22Rv1 (cell line): ENCODE results near the gene SMARCA4.
A peak's percentile ranks its signal among the peaks of the same experiment; 100 is the strongest.

Experiments
- H3K27ac ChIP-seq: fragments of 450-650 bp; 2 replicates; pipeline ENCODE4 v1.5.1; 2017
- ZFX ChIP-seq: fragments of 450-650 bp; IDR thresholded peaks from 2 replicates; pipeline ENCODE4 v1.6.1; 2017; ENCODE audit warnings: antibody characterized with exemption, borderline replicate concordance
- TF ChIP-seq, protein P1 (sequence below): fragments of 450-650 bp; IDR thresholded peaks from 2 replicates; pipeline ENCODE4 v1.5.1; 2017; ENCODE audit warnings: mild to moderate bottlenecking

SMARCA4 gene

GRCh38 chr19:11091703-11092153 is 130.9 kb downstream of the SMARCA4 start:
- peak overlapping the region; percentile 97 for H3K27ac ChIP-seq
- TF ChIP-seq, protein P1, sequence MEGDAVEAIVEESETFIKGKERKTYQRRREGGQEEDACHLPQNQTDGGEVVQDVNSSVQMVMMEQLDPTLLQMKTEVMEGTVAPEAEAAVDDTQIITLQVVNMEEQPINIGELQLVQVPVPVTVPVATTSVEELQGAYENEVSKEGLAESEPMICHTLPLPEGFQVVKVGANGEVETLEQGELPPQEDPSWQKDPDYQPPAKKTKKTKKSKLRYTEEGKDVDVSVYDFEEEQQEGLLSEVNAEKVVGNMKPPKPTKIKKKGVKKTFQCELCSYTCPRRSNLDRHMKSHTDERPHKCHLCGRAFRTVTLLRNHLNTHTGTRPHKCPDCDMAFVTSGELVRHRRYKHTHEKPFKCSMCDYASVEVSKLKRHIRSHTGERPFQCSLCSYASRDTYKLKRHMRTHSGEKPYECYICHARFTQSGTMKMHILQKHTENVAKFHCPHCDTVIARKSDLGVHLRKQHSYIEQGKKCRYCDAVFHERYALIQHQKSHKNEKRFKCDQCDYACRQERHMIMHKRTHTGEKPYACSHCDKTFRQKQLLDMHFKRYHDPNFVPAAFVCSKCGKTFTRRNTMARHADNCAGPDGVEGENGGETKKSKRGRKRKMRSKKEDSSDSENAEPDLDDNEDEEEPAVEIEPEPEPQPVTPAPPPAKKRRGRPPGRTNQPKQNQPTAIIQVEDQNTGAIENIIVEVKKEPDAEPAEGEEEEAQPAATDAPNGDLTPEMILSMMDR = no peak
- no peak for TF ChIP-seq ZFX

DNA sequence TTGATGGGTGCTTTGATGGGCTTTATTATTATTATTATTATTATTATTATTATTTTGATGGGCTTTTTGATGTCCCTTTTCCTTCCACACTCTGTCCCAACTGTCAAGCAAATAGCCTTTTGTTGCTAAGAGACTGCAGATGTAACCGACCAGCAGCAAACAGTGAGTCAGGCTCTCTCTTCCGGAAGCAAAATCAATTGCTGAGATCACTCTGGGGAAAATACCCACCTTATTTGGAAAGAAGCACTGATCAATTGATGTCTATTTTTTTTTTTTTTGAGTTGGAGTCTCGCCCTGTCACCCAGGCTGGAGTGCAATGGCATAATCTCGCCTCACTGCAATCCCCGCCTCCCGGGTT is 131.3 kb downstream of the SMARCA4 start:
- H3K27ac ChIP-seq = peak overlapping the region; percentile 97
- TF ChIP-seq ZFX = no peak
- TF ChIP-seq, protein P1 = no peak

- H3K27ac ChIP-seq = peak overlapping the region; percentile 97; the same call in 1 of the 2 replicates
Observed at GRCh38 chr19:11093689-11094238, 132.9 kb downstream of the SMARCA4 start.

DNA sequence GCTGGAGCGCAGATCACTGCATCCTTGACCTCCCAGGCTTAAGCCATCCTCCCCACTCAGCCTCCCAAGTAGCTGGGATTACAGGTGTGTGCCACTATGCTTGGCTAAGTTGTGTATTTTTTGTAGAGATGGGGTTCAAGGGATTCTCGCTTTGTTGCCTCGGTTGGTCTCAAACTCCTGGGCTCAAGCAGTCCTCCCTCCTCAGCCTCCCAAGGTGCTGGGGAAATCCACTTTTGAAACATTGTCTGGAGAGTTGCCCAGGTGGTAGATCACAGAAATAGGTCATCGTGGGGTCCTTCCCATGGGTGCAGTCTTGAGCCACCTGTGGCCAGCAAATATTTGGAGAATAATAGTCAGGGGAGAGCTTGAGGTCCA is 133.7 kb downstream of the SMARCA4 start:
- peak overlapping the region; percentile 40 for H3K27ac ChIP-seq
- TF ChIP-seq, protein P1 = no peak
- no peak for TF ChIP-seq ZFX

More at GRCh38 chr19:11093689-11094238, 132.9 kb downstream of the SMARCA4 start:
- TF ChIP-seq, protein P1 = no peak
- no peak for TF ChIP-seq ZFX

DNA sequence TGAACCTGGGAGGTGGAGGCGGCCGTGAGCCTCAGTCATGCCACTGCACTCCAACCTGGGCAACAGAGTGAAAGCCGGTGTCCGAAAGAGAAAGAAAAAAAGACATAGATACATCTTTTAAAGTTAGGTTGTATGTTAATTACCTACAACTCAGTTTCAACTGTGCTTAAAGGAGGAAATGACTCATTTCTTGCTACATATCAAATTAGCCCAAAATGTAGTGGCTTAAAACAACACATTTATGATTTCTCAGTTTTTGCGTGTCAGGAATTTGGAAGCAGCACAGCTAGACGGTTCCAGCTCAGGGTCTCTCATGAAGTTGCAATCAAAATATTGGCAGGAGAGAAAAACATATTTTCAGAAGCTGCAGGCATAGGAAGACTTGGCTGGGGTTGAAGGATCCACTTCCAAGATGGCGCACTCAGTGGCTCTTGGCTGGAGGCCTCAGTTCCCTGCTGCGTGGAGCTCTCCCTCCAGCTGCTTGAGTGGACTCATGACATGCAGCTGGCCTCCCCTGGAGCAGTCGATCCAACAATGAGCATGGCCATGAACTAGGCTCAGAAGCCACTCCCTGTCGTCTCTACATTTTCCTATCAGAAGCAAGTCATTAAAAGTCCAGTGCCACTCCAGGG is 135.5 kb downstream of the SMARCA4 start:
- TF ChIP-seq ZFX = no peak
- TF ChIP-seq, protein P1 = no peak
- peak overlapping the region; percentile 40; the same call in 1 of the 2 replicates for H3K27ac ChIP-seq

DNA sequence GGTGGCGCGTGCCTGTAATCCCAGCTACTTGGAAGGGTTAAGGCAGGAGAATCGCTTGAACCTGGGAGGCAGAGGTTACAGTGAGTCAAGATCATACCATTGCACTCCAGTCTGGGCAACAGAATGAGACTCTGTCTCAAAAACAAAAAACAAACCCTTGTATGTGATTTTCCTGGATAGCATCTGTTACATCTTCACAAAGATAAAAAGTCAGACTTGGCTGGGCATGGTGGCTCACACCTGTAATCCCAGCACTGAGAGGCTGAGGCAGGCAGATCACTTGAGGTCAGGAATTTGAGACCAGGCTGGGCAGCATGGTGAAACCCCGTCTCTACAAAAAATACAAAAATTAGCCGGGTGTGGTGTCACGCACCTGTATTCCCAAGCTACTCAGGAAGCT is 136.5 kb downstream of the SMARCA4 start:
- 0 out of 2 replicates have a peak overlapping the region, but pooled peaks have one; percentile 9 for H3K27ac ChIP-seq

DNA sequence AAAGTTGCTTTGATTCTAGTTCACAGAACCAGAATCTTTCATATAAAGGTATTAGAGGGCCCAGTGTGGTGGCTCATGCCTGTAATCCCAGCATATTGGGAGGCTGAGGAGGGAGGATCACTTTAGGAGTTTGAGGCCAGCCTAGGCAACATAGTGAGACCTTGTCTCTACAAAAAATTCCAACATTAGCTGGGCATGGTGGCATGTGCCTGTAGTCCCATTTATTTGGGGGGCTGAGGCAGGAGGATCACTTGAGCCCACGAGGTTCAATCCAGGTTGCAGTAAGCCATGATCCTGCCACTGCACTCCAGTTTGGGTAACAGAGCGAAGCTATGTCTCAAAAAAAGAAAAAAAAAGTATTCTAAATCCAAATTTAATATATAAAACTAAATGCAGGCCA is 137.5 kb downstream of the SMARCA4 start:
- TF ChIP-seq, protein P1 = no peak
- TF ChIP-seq ZFX = no peak
- no peak overlapping the region for H3K27ac ChIP-seq
